Testis (tissue), 2 donors: Measurements from ENCODE around the gene CSMD2.

Source experiments
- CTCF ChIP-seq, 3 experiments: fragments of 450-650 bp in 2 of 3; fragments of 200-600 bp in 1 of 3; sonication (generic) in 1 of 3; IDR thresholded peaks; one replicate each; pipeline ENCODE4 v1.5.1; 2016 to 2019; ENCODE audit warnings: antibody characterized with exemption in 3 of 3, mild to moderate bottlenecking in 2 of 3, moderate library complexity in 1 of 3
- POLR2A ChIP-seq: fragments of 450-650 bp; IDR thresholded peaks from one replicate; pipeline ENCODE4 v1.6.1; 2017; ENCODE audit warnings: antibody characterized with exemption, mild to moderate bottlenecking, moderate library complexity

GRCh38 chr1:33469691-33470090 is 695.3 kb downstream of the CSMD2 start:
- TF ChIP-seq CTCF (IDR thresholded peaks at IDR 0.05) (no peak), POLR2A (no peak)
